ENCODE results near the gene RALGDS. TPM values are rescaled to one million over a fixed set of nuclear protein-coding genes. Genes with fewer than 3 reads are reported as not detected.

Gene RALGDS
- total RNA-seq, 6 experiments from 2014 or later: 12.1 to 15.8 (median 14.8) TPM

DNA sequence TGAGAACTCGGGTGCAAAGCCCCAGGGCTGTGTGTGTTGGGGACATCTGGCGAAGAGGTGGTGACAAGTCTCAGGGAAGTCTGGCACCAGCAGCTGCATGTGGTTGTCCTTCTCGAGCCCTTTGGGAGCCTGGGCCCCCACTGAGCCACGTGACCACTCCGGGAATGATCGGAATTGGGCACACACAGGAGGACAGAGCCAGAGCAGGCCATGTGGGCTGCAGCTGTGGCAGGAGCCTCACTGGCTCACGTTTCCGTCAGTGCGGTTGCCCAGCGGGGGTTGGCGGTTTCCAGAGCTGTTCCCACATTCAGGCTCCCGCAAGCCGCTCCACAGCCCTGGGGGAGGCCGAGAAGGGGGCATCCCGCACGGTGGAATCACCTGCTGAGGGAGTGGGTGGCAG, 66.1 kb downstream of the RALGDS start:
- Mint-ChIP-seq H3K27me3 (ENCODE audit: insufficient read depth) (no peaks in the 10 kb centered on the region; the same call in 1 of the 2 replicates), H3K36me3 (ENCODE audit: low read depth) (peaks cover 22% of the 10 kb centered on the region), H3K4me1 (ENCODE audit: low read depth) (peaks cover 17% of the 10 kb centered on the region), H3K9me3 (no peaks in the 10 kb centered on the region), H3K27ac (peak overlapping the region; percentile 75), H3K4me3 (peak overlapping the region; percentile 42; the same call in 1 of the 2 replicates)
- TF ChIP-seq, protein P1, sequence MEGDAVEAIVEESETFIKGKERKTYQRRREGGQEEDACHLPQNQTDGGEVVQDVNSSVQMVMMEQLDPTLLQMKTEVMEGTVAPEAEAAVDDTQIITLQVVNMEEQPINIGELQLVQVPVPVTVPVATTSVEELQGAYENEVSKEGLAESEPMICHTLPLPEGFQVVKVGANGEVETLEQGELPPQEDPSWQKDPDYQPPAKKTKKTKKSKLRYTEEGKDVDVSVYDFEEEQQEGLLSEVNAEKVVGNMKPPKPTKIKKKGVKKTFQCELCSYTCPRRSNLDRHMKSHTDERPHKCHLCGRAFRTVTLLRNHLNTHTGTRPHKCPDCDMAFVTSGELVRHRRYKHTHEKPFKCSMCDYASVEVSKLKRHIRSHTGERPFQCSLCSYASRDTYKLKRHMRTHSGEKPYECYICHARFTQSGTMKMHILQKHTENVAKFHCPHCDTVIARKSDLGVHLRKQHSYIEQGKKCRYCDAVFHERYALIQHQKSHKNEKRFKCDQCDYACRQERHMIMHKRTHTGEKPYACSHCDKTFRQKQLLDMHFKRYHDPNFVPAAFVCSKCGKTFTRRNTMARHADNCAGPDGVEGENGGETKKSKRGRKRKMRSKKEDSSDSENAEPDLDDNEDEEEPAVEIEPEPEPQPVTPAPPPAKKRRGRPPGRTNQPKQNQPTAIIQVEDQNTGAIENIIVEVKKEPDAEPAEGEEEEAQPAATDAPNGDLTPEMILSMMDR (IDR thresholded peaks at IDR 0.05): no peak
- DNase-seq: peak; percentile 81

DNA sequence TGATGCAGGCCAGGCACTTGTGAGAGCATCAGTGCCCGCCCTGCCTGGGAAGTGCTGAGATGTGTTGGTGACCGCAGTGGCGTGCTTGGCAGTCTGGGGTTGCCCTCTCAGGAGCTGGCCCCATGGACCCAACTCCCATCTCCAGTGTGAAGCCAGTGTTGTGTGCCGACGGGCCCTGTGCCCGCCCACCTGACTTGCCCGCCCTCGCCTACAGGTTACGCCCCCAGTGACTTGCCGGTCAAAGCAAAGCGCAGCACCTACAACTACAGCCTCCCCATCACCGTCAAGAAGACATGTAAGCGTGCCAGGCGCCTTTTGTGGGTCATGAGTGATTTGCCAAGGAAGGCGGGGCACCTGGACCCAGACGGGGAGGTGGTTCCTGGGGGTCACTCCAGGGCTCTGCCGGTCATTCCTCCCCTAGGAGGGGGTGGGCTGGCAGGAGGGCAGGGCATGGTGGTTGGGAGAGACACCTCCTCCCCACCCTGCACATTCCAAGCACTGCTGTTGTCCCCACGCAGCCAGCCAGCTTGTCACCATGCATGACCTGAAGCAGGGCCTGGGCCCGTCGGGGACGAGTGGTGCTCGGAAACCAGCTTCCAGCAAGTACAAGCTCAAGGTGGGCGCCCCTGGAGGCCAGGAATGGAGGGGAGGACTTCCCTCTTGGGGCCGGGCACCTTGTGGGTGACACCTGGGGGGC, 66.7 kb downstream of the RALGDS start:
- TF ChIP-seq, protein P1 (IDR thresholded peaks at IDR 0.05): no peak
- H3K4me1 Mint-ChIP-seq (ENCODE audit: low read depth): peaks cover 17% of the 10 kb centered on the region
- H3K27ac Mint-ChIP-seq: peak overlapping the region; percentile 75
- H3K4me3 Mint-ChIP-seq: peak overlapping the region; percentile 42; the same call in 1 of the 2 replicates
- H3K27me3 Mint-ChIP-seq (ENCODE audit: insufficient read depth): no peaks in the 10 kb centered on the region; the same call in 1 of the 2 replicates
- H3K36me3 Mint-ChIP-seq (ENCODE audit: low read depth): peaks cover 22% of the 10 kb centered on the region
- DNase-seq: no peak
- H3K9me3 Mint-ChIP-seq: no peaks in the 10 kb centered on the region

GRCh38 chr9:133051966-133052539, 69.0 kb downstream of the RALGDS start:
- H3K4me3 Mint-ChIP-seq: no peak overlapping the region
- H3K36me3 Mint-ChIP-seq (ENCODE audit: low read depth): peaks cover 16% of the 10 kb centered on the region
- no peaks in the 10 kb centered on the region for H3K9me3 Mint-ChIP-seq
- no peaks in the 10 kb centered on the region; the same call in 1 of the 2 replicates for H3K27me3 Mint-ChIP-seq (ENCODE audit: insufficient read depth)
- TF ChIP-seq, protein P1 (IDR thresholded peaks at IDR 0.05): no peak
- H3K4me1 Mint-ChIP-seq (ENCODE audit: low read depth): peaks cover 17% of the 10 kb centered on the region
- DNase-seq: no peak
- H3K27ac Mint-ChIP-seq: no peak overlapping the region

- no peak for DNase-seq
- Mint-ChIP-seq H3K4me3 (no peak overlapping the region), H3K36me3 (ENCODE audit: low read depth) (peaks cover 16% of the 10 kb centered on the region), H3K27ac (no peak overlapping the region), H3K4me1 (ENCODE audit: low read depth) (peaks cover 17% of the 10 kb centered on the region), H3K9me3 (no peaks in the 10 kb centered on the region), H3K27me3 (ENCODE audit: insufficient read depth) (no peaks in the 10 kb centered on the region; the same call in 1 of the 2 replicates)
- TF ChIP-seq, protein P1 (IDR thresholded peaks at IDR 0.05): no peak
Observed at GRCh38 chr9:133051281-133051900, 69.6 kb downstream of the RALGDS start.

GRCh38 chr9:133050781-133051180, 70.3 kb downstream of the RALGDS start:
- Mint-ChIP-seq H3K27ac (no peak overlapping the region), H3K4me1 (ENCODE audit: low read depth) (peaks cover 17% of the 10 kb centered on the region), H3K27me3 (ENCODE audit: insufficient read depth) (peaks cover 2% of the 10 kb centered on the region; the same call in 1 of the 2 replicates), H3K9me3 (no peaks in the 10 kb centered on the region), H3K4me3 (no peak overlapping the region), H3K36me3 (ENCODE audit: low read depth) (peaks cover 11% of the 10 kb centered on the region)
- TF ChIP-seq, protein P1 (IDR thresholded peaks at IDR 0.05): no peak
- no peak for DNase-seq
